NOMO-1 treated with DMSO at 0.1 percent for 48 hours (cell line): Measurements from ENCODE around the gene ZFHX3.

ENCODE experiments used
- DNase-seq: peaks from one replicate; lab custom pipeline; 2025; ENCODE audit not compliant: unreplicated experiment; lab: John Stamatoyannopoulos, UW

ZFHX3 gene

DNA sequence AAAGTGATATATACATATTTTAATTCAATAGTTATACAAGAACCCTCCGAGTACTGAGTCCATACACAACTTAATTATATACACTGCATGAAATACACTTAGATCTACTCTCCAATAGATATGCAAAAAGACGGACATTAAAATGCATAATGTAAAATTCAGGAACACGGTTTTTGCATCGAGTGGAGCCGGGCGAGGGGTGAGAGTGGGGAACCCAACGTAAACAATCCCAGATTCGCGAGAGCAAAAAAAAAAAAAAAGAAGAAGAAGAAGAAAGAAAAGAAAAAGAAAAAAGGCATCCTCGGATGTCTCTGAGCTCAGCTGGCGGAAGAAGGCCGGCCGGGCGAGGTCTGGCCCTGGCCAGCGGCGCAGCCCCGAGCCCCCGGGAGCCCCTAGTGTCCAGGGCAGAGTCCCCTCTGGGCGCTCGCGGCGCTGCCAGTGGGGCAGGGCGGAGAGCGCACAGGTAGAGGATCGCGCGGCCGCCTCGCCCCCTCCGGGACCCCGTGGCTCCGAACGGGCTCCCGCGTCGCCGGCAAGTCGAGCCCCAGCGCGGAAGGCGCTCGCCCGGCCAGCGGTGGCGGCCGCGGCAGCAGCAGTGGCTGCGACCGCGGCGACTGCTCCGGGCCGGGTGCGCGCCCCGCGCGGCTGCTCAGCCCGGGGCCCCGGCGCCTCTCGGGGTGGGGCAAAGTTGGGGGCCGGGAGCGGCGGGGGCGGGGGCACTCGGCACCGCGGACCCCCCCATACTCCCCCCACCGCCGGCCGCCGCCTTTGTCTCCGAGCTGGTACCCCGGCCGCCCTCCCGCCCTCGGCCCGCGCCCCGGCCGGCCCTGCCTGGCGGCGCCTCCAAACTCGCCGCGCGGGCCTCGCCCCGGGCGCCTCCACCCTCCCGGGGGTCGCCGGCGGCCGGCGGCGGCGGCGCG is 9.6 kb upstream of the ZFHX3 start:
- DNase-seq, result no peak

DNA sequence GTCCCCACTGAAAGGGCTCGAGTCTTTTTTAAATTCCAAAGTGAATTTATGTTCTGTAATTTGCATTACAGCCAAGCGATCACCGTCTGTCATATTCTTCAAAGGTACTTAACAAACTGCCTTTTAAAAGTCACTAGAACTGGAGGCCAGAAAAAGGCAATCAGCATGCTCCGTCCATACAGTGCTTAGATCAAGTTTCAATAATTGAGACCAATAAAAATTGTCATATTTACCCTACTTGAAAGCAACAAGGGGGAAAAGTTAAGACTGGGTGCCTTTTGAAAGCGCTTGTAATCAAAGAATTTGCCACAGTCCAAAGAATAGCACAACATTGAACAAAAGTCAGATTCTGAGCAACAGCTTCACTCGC is 9.0 kb upstream of the ZFHX3 start:
- no peak for DNase-seq

DNA sequence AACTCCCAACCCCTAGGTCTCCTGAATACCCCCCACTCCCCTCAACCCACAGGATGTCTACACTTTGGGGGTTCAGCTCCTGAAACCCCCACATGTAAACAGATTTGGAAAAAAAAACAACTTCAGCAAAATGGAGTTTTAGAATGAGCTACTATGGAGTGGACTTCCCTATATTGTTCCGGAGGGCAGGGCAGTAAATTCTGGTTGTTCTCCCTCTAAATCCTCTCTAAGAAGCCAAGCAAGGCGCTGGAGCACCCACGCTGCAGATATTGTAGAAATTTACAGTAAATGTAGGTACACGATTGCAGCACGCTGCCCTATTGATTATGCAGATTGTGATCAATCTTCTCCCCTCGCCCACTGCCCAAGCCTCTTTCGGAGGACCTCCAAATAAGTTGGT is 8.5 kb upstream of the ZFHX3 start:
- no peak for DNase-seq

DNA sequence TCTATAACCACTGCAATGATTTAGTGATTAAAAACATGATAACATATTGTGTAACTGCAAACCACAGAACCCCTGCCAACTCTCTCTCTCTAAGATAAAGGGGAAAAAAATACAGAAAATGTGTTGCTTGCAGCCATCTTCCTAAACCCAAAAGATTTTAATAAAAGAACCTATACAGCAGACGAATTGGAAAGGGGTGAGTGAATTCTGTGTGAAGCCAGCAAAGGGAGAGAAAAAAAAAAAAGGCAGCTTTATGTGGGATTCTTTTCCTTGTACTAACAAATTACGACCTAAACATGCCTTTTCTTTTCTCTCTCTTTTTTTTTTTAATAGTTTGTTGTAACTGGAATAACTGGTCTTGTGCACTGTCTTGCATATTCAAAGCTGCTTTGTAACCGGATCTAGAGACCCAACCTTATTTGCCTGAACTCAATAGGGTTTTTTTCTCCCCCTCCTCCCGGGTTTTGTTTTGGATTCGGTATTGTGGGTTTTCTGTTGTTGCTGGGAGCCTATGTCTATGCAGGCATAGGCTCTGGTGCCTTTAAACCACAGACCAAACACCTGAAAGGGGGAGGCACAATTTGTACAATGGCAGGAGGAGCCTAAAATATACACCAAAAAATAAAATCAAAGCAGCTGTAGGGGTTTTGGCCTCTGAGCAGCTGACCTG is 7.0 kb upstream of the ZFHX3 start:
- DNase-seq, result peak; percentile 15

- DNase-seq, result no peak
Measured at GRCh38 chr16:73054498-73054812, 6.5 kb upstream of the ZFHX3 start.

DNA sequence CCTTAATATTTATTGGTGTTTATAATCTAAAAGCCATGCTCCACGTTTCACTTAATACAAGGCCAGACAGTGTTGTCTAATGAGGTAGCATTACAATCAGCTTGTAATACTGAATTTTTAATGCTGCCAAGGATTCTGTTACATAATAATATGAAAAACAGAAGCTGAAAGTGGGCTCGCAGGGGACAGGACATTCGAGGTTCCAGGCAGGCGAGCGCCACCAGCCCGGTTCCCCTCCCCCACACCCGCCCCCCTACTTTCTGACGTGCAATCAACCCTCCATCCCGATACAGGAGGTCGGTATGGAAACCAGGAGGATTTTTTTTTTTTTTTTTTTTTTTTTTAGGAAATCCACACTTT is 6.2 kb upstream of the ZFHX3 start:
- DNase-seq, result no peak

DNA sequence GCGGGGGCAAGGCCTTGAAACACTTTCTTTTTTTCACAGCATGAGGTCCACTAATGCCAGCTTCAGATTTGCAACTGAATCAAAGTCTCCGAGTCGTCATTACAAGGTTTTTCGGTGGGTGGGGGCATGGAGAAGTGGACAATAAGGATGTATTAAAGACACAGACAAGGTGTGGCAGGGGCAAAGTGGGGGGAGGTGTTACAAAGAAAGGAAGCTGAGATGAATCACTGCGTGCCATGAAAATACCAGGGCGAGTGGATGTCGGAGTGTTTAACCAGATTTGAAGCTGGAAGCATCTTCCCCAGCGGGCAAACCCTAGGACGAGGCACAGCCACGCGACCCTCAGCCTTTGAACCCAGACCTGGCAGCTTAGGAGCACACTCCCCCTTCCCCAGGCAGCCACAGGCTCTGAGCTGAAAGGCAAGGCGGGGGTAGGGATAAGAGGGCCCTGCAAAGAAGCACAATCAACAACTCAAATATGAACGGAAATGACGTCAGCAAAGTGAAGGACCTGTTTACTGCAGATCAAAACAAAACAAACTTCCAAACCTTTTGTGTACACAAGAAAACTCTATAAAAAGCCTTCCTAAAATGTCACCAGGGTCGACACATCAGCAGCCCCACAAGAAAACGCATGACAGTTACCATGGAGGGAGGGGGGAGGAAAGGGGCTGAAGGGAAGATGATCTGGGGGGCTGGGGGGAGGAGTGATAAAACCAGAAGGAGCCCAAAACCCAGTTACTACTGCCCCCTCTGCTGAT is 5.6 kb upstream of the ZFHX3 start:
- DNase-seq, result no peak

DNA sequence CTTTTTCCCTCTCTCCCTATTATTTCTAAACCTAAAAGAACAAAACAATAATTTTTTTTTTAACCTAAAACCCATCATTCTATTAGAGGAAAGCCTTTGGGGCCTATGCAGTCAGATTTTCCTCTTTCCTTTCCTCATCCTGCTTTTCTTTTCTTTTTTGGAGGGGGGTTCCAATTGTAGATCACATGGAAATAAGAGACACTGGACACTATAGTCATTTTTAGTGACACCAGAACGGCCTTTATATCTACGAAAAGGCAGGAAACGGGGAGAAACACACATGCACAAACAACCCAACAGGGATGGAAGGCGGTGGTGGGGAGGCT is 5.1 kb upstream of the ZFHX3 start:
- no peak for DNase-seq

DNA sequence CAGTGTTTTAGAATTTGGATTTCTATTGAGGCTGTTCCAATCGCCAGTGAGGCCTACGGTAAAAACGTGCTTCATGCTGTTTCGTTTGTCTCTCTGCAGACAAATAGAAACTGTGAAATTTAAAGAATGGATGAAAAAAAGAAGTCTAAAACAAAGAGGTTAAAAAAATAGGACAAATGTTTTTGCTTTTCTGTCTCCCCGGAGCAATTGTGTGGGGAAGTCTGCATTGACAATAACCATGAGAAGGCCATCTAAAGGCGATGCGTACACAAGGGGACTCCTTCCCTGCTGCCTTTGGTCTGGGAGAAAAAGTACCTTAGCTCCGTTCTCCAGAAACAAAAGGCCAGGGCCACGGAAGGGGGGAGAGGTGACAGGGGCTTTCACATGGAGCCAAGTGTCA is 4.6 kb upstream of the ZFHX3 start:
- DNase-seq, result no peak

DNA sequence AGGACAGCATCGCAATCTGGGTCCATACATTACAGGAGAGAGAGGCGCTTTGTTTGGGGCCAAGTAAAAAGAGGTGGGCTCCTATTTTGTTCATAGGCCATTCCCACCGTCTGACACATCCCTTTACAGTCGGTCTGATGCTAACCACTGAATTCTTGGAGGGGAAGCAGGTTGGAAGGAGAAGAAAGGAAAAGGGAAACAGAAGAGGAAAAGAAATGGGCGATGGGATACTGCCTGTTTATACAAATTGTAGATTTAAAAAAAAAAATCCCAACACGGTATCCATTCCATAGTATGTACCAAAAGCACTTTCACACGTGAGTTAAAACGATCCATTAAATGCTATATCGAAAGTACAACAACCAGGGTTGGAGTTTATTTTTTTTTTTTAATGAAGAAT is 4.0 kb upstream of the ZFHX3 start:
- DNase-seq, result no peak

DNA sequence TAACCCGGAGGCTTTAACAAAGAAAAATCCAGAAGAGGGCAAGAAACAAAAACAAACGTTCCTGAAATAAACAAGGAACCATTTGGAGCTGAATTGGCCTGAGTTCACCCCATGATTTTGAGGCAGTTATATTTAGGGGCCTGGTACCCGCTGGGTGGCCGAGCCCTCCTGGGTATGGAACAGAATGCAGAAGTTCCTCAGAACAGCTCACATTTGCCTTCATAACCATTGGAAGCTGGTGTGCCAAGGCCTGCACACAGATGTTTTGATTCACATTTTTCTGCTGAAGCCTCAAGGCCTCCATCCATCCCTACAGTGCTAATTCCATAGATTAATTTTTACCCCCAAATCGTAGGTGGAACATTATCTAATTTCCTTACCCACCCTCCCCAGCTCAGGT is 3.3 kb upstream of the ZFHX3 start:
- no peak for DNase-seq

DNA sequence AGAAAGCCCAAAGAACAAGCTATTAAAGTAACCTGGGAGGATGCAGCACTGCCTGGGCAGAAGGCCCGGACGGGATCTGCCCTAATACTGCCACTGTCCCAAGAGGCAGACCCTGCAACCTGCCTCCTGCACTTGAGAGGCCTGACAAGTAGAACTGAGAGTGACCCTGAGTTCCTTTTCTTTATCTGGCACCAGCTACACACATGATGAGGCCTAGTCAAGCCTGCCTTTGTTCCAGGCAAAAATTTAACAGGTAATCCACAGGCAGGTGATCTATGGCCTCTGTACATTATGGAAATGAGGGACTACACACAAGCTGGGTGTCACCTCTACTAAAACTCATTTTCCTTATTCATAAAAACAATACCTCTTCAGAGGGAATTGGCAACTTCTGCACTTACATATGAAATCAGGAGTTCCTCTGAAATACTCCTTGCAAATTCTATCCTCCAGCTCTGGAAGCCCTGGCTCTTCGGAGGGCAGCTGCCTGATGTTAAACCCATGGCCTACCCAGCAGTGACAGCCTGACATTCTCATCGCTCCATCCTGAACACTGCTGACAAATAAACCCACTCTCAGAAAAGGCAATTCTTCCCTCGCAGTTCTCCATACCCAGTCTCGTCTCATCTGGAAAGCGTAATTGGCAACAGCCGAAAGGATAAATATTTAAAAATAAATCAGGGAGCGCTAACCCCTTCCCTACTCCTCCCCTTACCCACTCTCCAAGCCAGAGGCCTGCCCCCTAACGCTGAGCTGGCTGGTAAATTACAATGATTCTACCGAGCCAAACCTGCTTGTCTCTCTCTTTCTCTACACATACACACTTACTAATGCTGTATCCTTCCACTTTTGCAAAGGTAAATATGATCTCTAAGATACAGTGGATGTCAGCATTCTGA is 2.5 kb upstream of the ZFHX3 start:
- no peak for DNase-seq

- DNase-seq, result no peak
Measured at GRCh38 chr16:73049511-73049910, 1.6 kb upstream of the ZFHX3 start.

- no peak for DNase-seq
Measured at GRCh38 chr16:73049091-73049490, 1.2 kb upstream of the ZFHX3 start.

- no peak for DNase-seq
Measured at GRCh38 chr16:73048292-73049080, 558 bp upstream of the ZFHX3 start.

DNA sequence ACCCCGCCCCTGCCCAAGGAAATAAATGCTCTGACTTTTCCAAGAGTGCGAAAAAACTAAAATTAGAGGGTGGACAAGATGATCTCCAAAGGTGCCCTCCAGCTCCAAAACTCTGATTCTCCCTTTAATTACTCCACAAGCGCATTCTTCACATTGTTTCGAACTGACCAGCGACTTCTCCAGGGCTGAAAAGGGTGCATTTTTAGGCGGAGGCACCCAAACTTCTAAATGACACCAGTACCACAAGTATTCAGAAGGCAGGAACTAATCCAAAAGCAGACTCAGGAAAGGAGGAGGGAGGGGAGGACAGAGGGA is 750 bp downstream of the ZFHX3 start:
- DNase-seq, result no peak

DNA sequence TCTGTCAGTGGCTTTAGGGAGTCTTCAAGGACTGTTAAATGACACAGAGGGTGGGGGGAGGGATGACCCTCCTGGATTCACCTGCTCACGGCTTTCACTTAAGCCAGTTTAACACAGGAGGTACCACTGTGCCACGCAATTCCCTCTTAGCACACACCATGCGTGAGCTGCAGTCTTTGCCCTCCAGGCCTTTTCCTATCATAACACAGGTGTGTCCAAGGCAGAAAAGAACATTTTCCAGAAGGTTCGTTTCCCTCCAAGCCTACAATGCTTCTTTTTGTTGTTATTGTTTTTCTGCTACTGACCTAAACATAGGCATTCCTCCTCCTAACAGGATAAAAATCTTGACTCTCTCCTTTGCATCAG is 1.1 kb downstream of the ZFHX3 start:
- no peak for DNase-seq

- no peak for DNase-seq
Measured at GRCh38 chr16:73046202-73046848, 1.6 kb downstream of the ZFHX3 start.

DNA sequence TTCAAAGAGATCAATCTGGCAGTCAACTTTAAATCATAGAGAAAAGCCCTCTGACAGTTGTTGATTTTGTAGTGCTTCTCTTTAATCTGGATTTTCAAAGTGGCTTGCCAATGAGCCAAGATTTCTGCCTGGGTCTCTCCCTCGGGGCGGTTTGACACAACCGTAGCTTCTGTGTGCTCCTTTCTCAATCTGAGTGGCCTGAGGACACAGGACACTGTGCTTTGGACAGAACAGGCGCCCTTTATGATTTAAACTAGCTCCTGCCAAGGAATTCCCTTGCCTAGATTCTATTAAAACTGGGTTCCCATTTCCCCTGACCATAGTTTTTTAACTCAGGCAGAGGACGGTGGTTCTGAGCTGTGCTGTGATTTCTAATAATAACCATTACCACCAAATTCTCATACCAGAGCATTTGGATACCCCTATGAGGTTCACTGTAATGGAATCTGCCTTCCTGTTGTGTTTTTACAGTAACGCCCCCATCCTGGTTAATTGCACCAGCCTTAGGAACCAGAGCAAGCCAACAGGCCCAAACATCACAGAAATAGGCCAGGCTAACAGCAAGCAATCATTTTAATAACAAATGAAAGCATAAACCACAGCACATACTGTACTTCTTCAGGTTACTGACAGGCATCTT is 4.0 kb downstream of the ZFHX3 start:
- DNase-seq, result no peak

DNA sequence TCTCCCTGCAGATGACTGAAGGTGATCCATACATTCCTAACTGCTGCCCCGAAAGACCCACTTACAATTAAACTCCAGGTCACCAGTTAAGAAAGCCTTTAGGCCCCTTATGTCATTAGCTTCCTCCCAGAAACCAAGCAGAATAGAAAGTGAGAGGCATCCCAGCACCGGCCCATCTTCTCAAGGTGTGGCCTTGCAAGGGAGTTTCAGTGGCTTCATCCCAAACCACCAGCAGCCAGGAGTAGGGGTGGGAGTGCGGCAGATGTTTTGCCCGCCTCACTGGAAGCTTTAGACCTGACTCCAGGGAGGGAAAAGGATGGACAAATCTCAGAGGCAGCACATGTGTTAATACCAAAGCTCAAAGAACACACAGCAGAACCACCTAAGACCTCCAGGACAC is 5.1 kb downstream of the ZFHX3 start:
- no peak for DNase-seq
